Measurements from ENCODE around the gene ZSWIM8.
"Not testable (repeated sequence)": the region's sequence is repeated elsewhere in the genome, so short reads cannot be mapped to it uniquely, and the experiment has no call there.

Gene ZSWIM8

GRCh38 chr10:73773152-73773879 is 12.1 kb upstream of the ZSWIM8 start:
- no peak for DNase-seq (ENCODE audit: low read depth in 3 of 3)

GRCh38 chr10:73774637-73775036 is 10.8 kb upstream of the ZSWIM8 start:
- no peak for DNase-seq (ENCODE audit: low read depth in 3 of 3)

- no peak for DNase-seq (ENCODE audit: low read depth in 3 of 3)
Measured at GRCh38 chr10:73779018-73779417, 6.4 kb upstream of the ZSWIM8 start.

GRCh38 chr10:73779539-73780197 is 5.7 kb upstream of the ZSWIM8 start:
- DNase-seq (ENCODE audit: low read depth in 3 of 3): no peak

GRCh38 chr10:73780301-73780700 is 5.1 kb upstream of the ZSWIM8 start:
- no peak for DNase-seq (ENCODE audit: low read depth in 3 of 3)

GRCh38 chr10:73780966-73781365 is 4.4 kb upstream of the ZSWIM8 start:
- DNase-seq (ENCODE audit: low read depth in 3 of 3): no peak

GRCh38 chr10:73781548-73781878 is 3.9 kb upstream of the ZSWIM8 start:
- no peak for DNase-seq (ENCODE audit: low read depth in 3 of 3)

GRCh38 chr10:73781879-73782748 is 3.3 kb upstream of the ZSWIM8 start, which contains the start of gene CHCHD1:
TSS of gene CHCHD1 (plus strand) at chr10:73782048. CDS start at chr10:73782076, 28 bp downstream.
- DNase-seq (ENCODE audit: low read depth in 3 of 3): peak; percentile 80 to 82 (median 82)

- no peak for DNase-seq (ENCODE audit: low read depth in 3 of 3)
Measured at GRCh38 chr10:73782749-73783085, 2.7 kb upstream of the ZSWIM8 start.

GRCh38 chr10:73785721-73786511 is 510 bp downstream of the ZSWIM8 start:
- DNase-seq (ENCODE audit: low read depth in 3 of 3): peak in 1 of 3 experiments; percentile 27

- no peak for DNase-seq (ENCODE audit: low read depth in 3 of 3)
Measured at GRCh38 chr10:73786512-73786885, 1.1 kb downstream of the ZSWIM8 start.

- DNase-seq (ENCODE audit: low read depth in 3 of 3): not testable (repeated sequence)
Measured at GRCh38 chr10:73787031-73787800, 1.8 kb downstream of the ZSWIM8 start.

GRCh38 chr10:73788864-73789658 is 3.7 kb downstream of the ZSWIM8 start:
- no peak for DNase-seq (ENCODE audit: low read depth in 3 of 3)

GRCh38 chr10:73789659-73790055 is 4.3 kb downstream of the ZSWIM8 start:
- no peak for DNase-seq (ENCODE audit: low read depth in 3 of 3)

- DNase-seq (ENCODE audit: low read depth in 3 of 3): no peak
Measured at GRCh38 chr10:73790886-73791625, 5.7 kb downstream of the ZSWIM8 start.

- DNase-seq (ENCODE audit: low read depth in 3 of 3): no peak
Measured at GRCh38 chr10:73791871-73792400, 6.5 kb downstream of the ZSWIM8 start.

- DNase-seq (ENCODE audit: low read depth in 3 of 3): no peak
Measured at GRCh38 chr10:73793456-73793855, 8.1 kb downstream of the ZSWIM8 start.

- DNase-seq (ENCODE audit: low read depth in 3 of 3): not testable (repeated sequence)
Measured at GRCh38 chr10:73795491-73795890, 10.1 kb downstream of the ZSWIM8 start.

- not testable (repeated sequence) for DNase-seq (ENCODE audit: low read depth in 3 of 3)
Measured at GRCh38 chr10:73796035-73796434, 10.6 kb downstream of the ZSWIM8 start.
